Measurements from ENCODE around the gene KCNJ3.

Gene KCNJ3

GRCh38 chr2:154698296-154698720 is at the start of gene KCNJ3:
TSS of gene KCNJ3 (plus strand) at chr2:154698695. CDS start at chr2:154698776, 81 bp downstream.
- no peak for DNase-seq (ENCODE audit: extremely low read depth in 1 of 2, low read depth in 1 of 2)

- DNase-seq (ENCODE audit: extremely low read depth in 1 of 2, low read depth in 1 of 2), result no peak
These were observed 43.0 kb upstream of the KCNJ3 start for GRCh38 chr2:154655499-154655898.

GRCh38 chr2:154658854-154659253 is 39.6 kb upstream of the KCNJ3 start:
- no peak for DNase-seq (ENCODE audit: extremely low read depth in 1 of 2, low read depth in 1 of 2)

GRCh38 chr2:154664248-154664647 is 34.2 kb upstream of the KCNJ3 start:
- no peak for DNase-seq (ENCODE audit: extremely low read depth in 1 of 2, low read depth in 1 of 2)

GRCh38 chr2:154670083-154670482 is 28.4 kb upstream of the KCNJ3 start:
- no peak for DNase-seq (ENCODE audit: extremely low read depth in 1 of 2, low read depth in 1 of 2)

GRCh38 chr2:154673694-154674093 is 24.8 kb upstream of the KCNJ3 start:
- no peak for DNase-seq (ENCODE audit: extremely low read depth in 1 of 2, low read depth in 1 of 2)

GRCh38 chr2:154677401-154677800 is 21.1 kb upstream of the KCNJ3 start:
- no peak for DNase-seq (ENCODE audit: extremely low read depth in 1 of 2, low read depth in 1 of 2)

GRCh38 chr2:154681741-154682140 is 16.8 kb upstream of the KCNJ3 start:
- no peak for DNase-seq (ENCODE audit: extremely low read depth in 1 of 2, low read depth in 1 of 2)

- DNase-seq (ENCODE audit: extremely low read depth in 1 of 2, low read depth in 1 of 2), result no peak
These were observed 12.3 kb upstream of the KCNJ3 start for GRCh38 chr2:154686162-154686561.

GRCh38 chr2:154688373-154688772 is 10.1 kb upstream of the KCNJ3 start:
- no peak for DNase-seq (ENCODE audit: extremely low read depth in 1 of 2, low read depth in 1 of 2)

- no peak for DNase-seq (ENCODE audit: extremely low read depth in 1 of 2, low read depth in 1 of 2)
These were observed 9.3 kb upstream of the KCNJ3 start for GRCh38 chr2:154689158-154689557.

- DNase-seq (ENCODE audit: extremely low read depth in 1 of 2, low read depth in 1 of 2), result no peak
These were observed 5.6 kb upstream of the KCNJ3 start for GRCh38 chr2:154692927-154693326.

GRCh38 chr2:154693741-154694340 is 4.7 kb upstream of the KCNJ3 start:
- DNase-seq (ENCODE audit: extremely low read depth in 1 of 2, low read depth in 1 of 2), result no peak

- DNase-seq (ENCODE audit: extremely low read depth in 1 of 2, low read depth in 1 of 2), result no peak
These were observed 3.6 kb upstream of the KCNJ3 start for GRCh38 chr2:154694881-154695280.

GRCh38 chr2:154696369-154696768 is 2.1 kb upstream of the KCNJ3 start:
- no peak for DNase-seq (ENCODE audit: extremely low read depth in 1 of 2, low read depth in 1 of 2)

- DNase-seq (ENCODE audit: extremely low read depth in 1 of 2, low read depth in 1 of 2), result no peak
These were observed 1.6 kb upstream of the KCNJ3 start for GRCh38 chr2:154696810-154697417.

- no peak for DNase-seq (ENCODE audit: extremely low read depth in 1 of 2, low read depth in 1 of 2)
These were observed 860 bp upstream of the KCNJ3 start for GRCh38 chr2:154697418-154698252.

- DNase-seq (ENCODE audit: extremely low read depth in 1 of 2, low read depth in 1 of 2), result no peak
These were observed 453 bp downstream of the KCNJ3 start for GRCh38 chr2:154698721-154699574.

GRCh38 chr2:154699575-154699930 is 1.1 kb downstream of the KCNJ3 start:
- DNase-seq (ENCODE audit: extremely low read depth in 1 of 2, low read depth in 1 of 2), result no peak

GRCh38 chr2:154700136-154700535 is 1.6 kb downstream of the KCNJ3 start:
- DNase-seq (ENCODE audit: extremely low read depth in 1 of 2, low read depth in 1 of 2), result no peak

GRCh38 chr2:154704991-154705390 is 6.5 kb downstream of the KCNJ3 start:
- DNase-seq (ENCODE audit: extremely low read depth in 1 of 2, low read depth in 1 of 2), result no peak

Data from stimulated activated CD8-positive, alpha-beta memory T cell treated with anti-CD3 and anti-CD28 coated beads, Interleukin-7, amount 100 ng/mL, for 48 hours (primary cell).